ENCODE results near the gene NTN4.

DNA sequence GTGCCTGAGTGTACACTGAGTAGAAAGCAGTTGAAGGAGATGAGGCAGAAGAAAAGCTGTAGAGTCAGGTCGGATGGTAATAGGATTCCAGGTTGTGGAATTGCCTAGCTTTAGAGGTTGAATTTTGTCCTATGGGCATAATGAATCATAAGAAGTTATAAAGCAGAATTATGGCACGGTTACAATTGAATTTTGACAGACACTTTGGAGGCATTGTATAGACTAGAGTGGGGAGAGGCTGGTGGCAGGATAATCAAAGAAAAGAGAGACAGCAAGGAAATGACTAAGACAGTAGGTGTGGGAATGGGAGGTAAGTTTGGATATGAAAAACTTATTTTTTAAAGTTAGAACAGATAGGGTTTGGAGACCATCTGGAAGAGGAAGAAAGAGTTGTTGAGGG is 102.6 kb downstream of the NTN4 start:
- TF ChIP-seq TAF1 (IDR thresholded peaks at IDR 0.05; ENCODE audit: borderline replicate concordance, insufficient read depth, low read length) (no peak), POLR2AphosphoS5 (IDR thresholded peaks at IDR 0.05; ENCODE audit: low read depth, low read length) (no peak)

All from PFSK-1 (cell line).